ENCODE data around the gene CIB2. TPM values are rescaled to one million over a fixed set of nuclear protein-coding genes. Genes with fewer than 3 reads are reported as not detected.

CIB2 gene
- total and polyA plus RNA-seq, 4 donors, result 6.3 to 9.1 (median 7.7) TPM

- DNase-seq (no peak), ATAC-seq (ENCODE audit: low FRiP score) (no peak)
- no peak overlapping the region for H3K27ac ChIP-seq (ENCODE audit: low read depth in 1 of 2, low read length in 2 of 2)
- H3K4me1 ChIP-seq (ENCODE audit: control insufficient read depth in 1 of 2, insufficient read depth in 2 of 2, low read length in 2 of 2), result no peaks in the 10 kb centered on the region
- intact Hi-C loops (cut with DNase I), result no loop called here
- peaks cover 2% of the 10 kb centered on the region for H3K9me3 ChIP-seq (ENCODE audit: control insufficient read depth, low read length)
- peaks cover 3 to 17% of the 10 kb centered on the region in 2 donors for H3K36me3 ChIP-seq (ENCODE audit: control insufficient read depth in 1 of 2, insufficient read depth in 2 of 2, low read length in 1 of 2)
- H3K4me3 ChIP-seq (ENCODE audit: low read length in 2 of 2), result no peak overlapping the region
- H3K27me3 ChIP-seq (ENCODE audit: control insufficient read depth in 1 of 2, insufficient read depth in 2 of 2, low read length in 1 of 2), result no peaks in the 10 kb centered on the region
- WGBS, 2 donors, result 91% methylated on average over 17 of the region's 17 CpGs
Measured at GRCh38 chr15:78170848-78171773, 39.9 kb upstream of the CIB2 start.

GRCh38 chr15:78168608-78169007 is 37.4 kb upstream of the CIB2 start:
- Histone ChIP-seq H3K9me3 (ENCODE audit: control insufficient read depth, low read length) (peaks cover 2% of the 10 kb centered on the region), H3K4me3 (ENCODE audit: low read length in 2 of 2) (no peak overlapping the region), H3K27ac (ENCODE audit: low read depth in 1 of 2, low read length in 2 of 2) (no peak overlapping the region), H3K4me1 (ENCODE audit: control insufficient read depth in 1 of 2, insufficient read depth in 2 of 2, low read length in 2 of 2) (no peaks in the 10 kb centered on the region), H3K36me3 (ENCODE audit: control insufficient read depth in 1 of 2, insufficient read depth in 2 of 2, low read length in 1 of 2) (peaks cover 7 to 21% of the 10 kb centered on the region in 2 donors), H3K27me3 (ENCODE audit: control insufficient read depth in 1 of 2, insufficient read depth in 2 of 2, low read length in 1 of 2) (no peaks in the 10 kb centered on the region)
- ATAC-seq (ENCODE audit: low FRiP score) (no peak), DNase-seq (no peak)
- intact Hi-C loops (cut with DNase I), result no loop called here
- WGBS, 2 donors, result 88 to 89% methylated on average over 5 of the region's 5 CpGs

GRCh38 chr15:78167227-78167888 is 36.1 kb upstream of the CIB2 start:
- Histone ChIP-seq H3K9me3 (ENCODE audit: control insufficient read depth, low read length) (peaks cover 2% of the 10 kb centered on the region), H3K4me1 (ENCODE audit: control insufficient read depth in 1 of 2, insufficient read depth in 2 of 2, low read length in 2 of 2) (no peaks in the 10 kb centered on the region), H3K27ac (ENCODE audit: low read depth in 1 of 2, low read length in 2 of 2) (no peak overlapping the region), H3K36me3 (ENCODE audit: control insufficient read depth in 1 of 2, insufficient read depth in 2 of 2, low read length in 1 of 2) (peaks cover 7 to 19% of the 10 kb centered on the region in 2 donors), H3K4me3 (ENCODE audit: low read length in 2 of 2) (no peak overlapping the region), H3K27me3 (ENCODE audit: control insufficient read depth in 1 of 2, insufficient read depth in 2 of 2, low read length in 1 of 2) (no peaks in the 10 kb centered on the region)
- intact Hi-C loops (cut with DNase I), result no loop called here
- ATAC-seq (ENCODE audit: low FRiP score), result no peak
- no peak for DNase-seq
- 94% methylated on average over 10 of the region's 10 CpGs for WGBS, 2 donors

- Histone ChIP-seq H3K4me3 (ENCODE audit: low read length in 2 of 2) (no peak overlapping the region), H3K9me3 (ENCODE audit: control insufficient read depth, low read length) (no peaks in the 10 kb centered on the region), H3K27me3 (ENCODE audit: control insufficient read depth in 1 of 2, insufficient read depth in 2 of 2, low read length in 1 of 2) (no peaks in the 10 kb centered on the region), H3K27ac (ENCODE audit: low read depth in 1 of 2, low read length in 2 of 2) (no peak overlapping the region), H3K4me1 (ENCODE audit: control insufficient read depth in 1 of 2, insufficient read depth in 2 of 2, low read length in 2 of 2) (no peaks in the 10 kb centered on the region), H3K36me3 (ENCODE audit: control insufficient read depth in 1 of 2, insufficient read depth in 2 of 2, low read length in 1 of 2) (peaks cover 7 to 10% of the 10 kb centered on the region in 2 donors)
- DNase-seq (no peak), ATAC-seq (ENCODE audit: low FRiP score) (no peak)
- 95 to 100% methylated on average over 2 of the region's 2 CpGs for WGBS, 2 donors
- intact Hi-C loops (cut with DNase I), result no loop called here
Measured at GRCh38 chr15:78164010-78164409, 32.8 kb upstream of the CIB2 start.

- H3K4me3 ChIP-seq (ENCODE audit: low read length in 2 of 2), result no peak overlapping the region
- 89 to 91% methylated on average over 13 of the region's 13 CpGs for WGBS, 2 donors
- H3K9me3 ChIP-seq (ENCODE audit: control insufficient read depth, low read length), result no peaks in the 10 kb centered on the region
- H3K36me3 ChIP-seq (ENCODE audit: control insufficient read depth in 1 of 2, insufficient read depth in 2 of 2, low read length in 1 of 2), result peaks cover 7 to 10% of the 10 kb centered on the region in 2 donors
- no peak for DNase-seq
- no peak overlapping the region for H3K27ac ChIP-seq (ENCODE audit: low read depth in 1 of 2, low read length in 2 of 2)
- no peak for ATAC-seq (ENCODE audit: low FRiP score)
- H3K27me3 ChIP-seq (ENCODE audit: control insufficient read depth in 1 of 2, insufficient read depth in 2 of 2, low read length in 1 of 2), result no peaks in the 10 kb centered on the region
- intact Hi-C loops (cut with DNase I), result no loop called here
- H3K4me1 ChIP-seq (ENCODE audit: control insufficient read depth in 1 of 2, insufficient read depth in 2 of 2, low read length in 2 of 2), result no peaks in the 10 kb centered on the region
Measured at GRCh38 chr15:78162038-78162437, 30.8 kb upstream of the CIB2 start.

- DNase-seq (no peak), ATAC-seq (ENCODE audit: low FRiP score) (no peak)
- Histone ChIP-seq H3K4me1 (ENCODE audit: control insufficient read depth in 1 of 2, insufficient read depth in 2 of 2, low read length in 2 of 2) (peaks cover 3 to 4% of the 10 kb centered on the region in 2 donors), H3K9me3 (ENCODE audit: control insufficient read depth, low read length) (no peaks in the 10 kb centered on the region), H3K4me3 (ENCODE audit: low read length in 2 of 2) (no peak overlapping the region), H3K27ac (ENCODE audit: low read depth in 1 of 2, low read length in 2 of 2) (no peak overlapping the region), H3K36me3 (ENCODE audit: control insufficient read depth in 1 of 2, insufficient read depth in 2 of 2, low read length in 1 of 2) (peaks cover 2 to 6% of the 10 kb centered on the region in 2 donors), H3K27me3 (ENCODE audit: control insufficient read depth in 1 of 2, insufficient read depth in 2 of 2, low read length in 1 of 2) (no peaks in the 10 kb centered on the region)
- intact Hi-C loops (cut with DNase I), result no loop called here
- WGBS, 2 donors, result 93 to 95% methylated on average over 3 of the region's 3 CpGs
Measured at GRCh38 chr15:78159395-78159794, 28.1 kb upstream of the CIB2 start.

GRCh38 chr15:78157203-78157602 is 26.0 kb upstream of the CIB2 start:
- H3K27me3 ChIP-seq (ENCODE audit: control insufficient read depth in 1 of 2, insufficient read depth in 2 of 2, low read length in 1 of 2), result no peaks in the 10 kb centered on the region
- ATAC-seq (ENCODE audit: low FRiP score), result no peak

GRCh38 chr15:78156653-78157052 is 25.4 kb upstream of the CIB2 start:
- Histone ChIP-seq H3K9me3 (ENCODE audit: control insufficient read depth, low read length) (no peaks in the 10 kb centered on the region), H3K4me3 (ENCODE audit: low read length in 2 of 2) (no peak overlapping the region), H3K27ac (ENCODE audit: low read depth in 1 of 2, low read length in 2 of 2) (no peak overlapping the region), H3K4me1 (ENCODE audit: control insufficient read depth in 1 of 2, insufficient read depth in 2 of 2, low read length in 2 of 2) (peaks cover 3 to 4% of the 10 kb centered on the region in 2 donors), H3K27me3 (ENCODE audit: control insufficient read depth in 1 of 2, insufficient read depth in 2 of 2, low read length in 1 of 2) (no peaks in the 10 kb centered on the region), H3K36me3 (ENCODE audit: control insufficient read depth in 1 of 2, insufficient read depth in 2 of 2, low read length in 1 of 2) (peaks cover 0 to 6% of the 10 kb centered on the region in 2 donors)
- DNase-seq, result no peak
- intact Hi-C loops (cut with DNase I), result no loop called here
- no peak for ATAC-seq (ENCODE audit: low FRiP score)
- 54 to 57% methylated on average over 1 of the region's 1 CpG for WGBS, 2 donors

More at GRCh38 chr15:78157203-78157602, 26.0 kb upstream of the CIB2 start:
- Histone ChIP-seq H3K9me3 (ENCODE audit: control insufficient read depth, low read length) (no peaks in the 10 kb centered on the region), H3K36me3 (ENCODE audit: control insufficient read depth in 1 of 2, insufficient read depth in 2 of 2, low read length in 1 of 2) (peaks cover 2 to 6% of the 10 kb centered on the region in 2 donors), H3K4me3 (ENCODE audit: low read length in 2 of 2) (no peak overlapping the region), H3K4me1 (ENCODE audit: control insufficient read depth in 1 of 2, insufficient read depth in 2 of 2, low read length in 2 of 2) (peaks cover 3 to 4% of the 10 kb centered on the region in 2 donors), H3K27ac (ENCODE audit: low read depth in 1 of 2, low read length in 2 of 2) (no peak overlapping the region)
- intact Hi-C loops (cut with DNase I), result no loop called here
- no peak for DNase-seq
- WGBS, 2 donors, result 58 to 69% methylated on average over 1 to 2 of the region's 2 CpGs

Measured in aorta (tissue), 5 donors.